Ascending aorta (tissue), 2 donors: ENCODE results near the gene PTCHD1. TPM values are rescaled to one million over a fixed set of nuclear protein-coding genes. Genes with fewer than 3 reads are reported as not detected.

ENCODE experiments used
- DNase-seq, 2 donors: peaks; one replicate each; pipeline ENCODE4 v3.0.0-alpha.2; 2019; ENCODE audit warnings: low spot score in 2 of 2
- H3K27ac ChIP-seq, 2 donors: fragments of 200-600 bp; sonication (generic); one replicate each; pipeline ENCODE4 v1.5.1; 2016 to 2017; ENCODE audit warnings: mild to moderate bottlenecking in 1 of 2
- H3K27me3 ChIP-seq: fragments of 200-600 bp; sonication (generic); one replicate; pipeline ENCODE4 v1.5.1; 2017
- H3K36me3 ChIP-seq, 2 donors: fragments of 200-600 bp; sonication (generic); one replicate each; pipeline ENCODE4 v1.5.1; 2016
- H3K4me1 ChIP-seq, 2 donors: fragments of 200-600 bp; sonication (generic); one replicate each; pipeline ENCODE4 v1.5.1; 2016 to 2017; ENCODE audit warnings: mild to moderate bottlenecking in 1 of 2
- H3K4me3 ChIP-seq, 2 donors: fragments of 200-600 bp; sonication (generic); one replicate each; pipeline ENCODE4 v1.5.1; 2016 to 2017; ENCODE audit warnings: mild to moderate bottlenecking in 1 of 2
- H3K9me3 ChIP-seq, 2 donors: fragments of 200-600 bp; sonication (generic); one replicate each; pipeline ENCODE4 v1.5.1; 2016
- intact Hi-C: fragments of 100-400 bp; cut with DNase I; formaldehyde crosslinking; loops from one replicate; pipeline ENCODE4 v1.15.1; 2023
- total RNA-seq: library from RNA; depleted of rRNA; stranded (reverse); fragments of >200 nt; gene quantifications from one replicate; pipeline ENCODE4 v1.1.0, GENCODE V29; 2016
- TF ChIP-seq, protein P1 (sequence below), 3 experiments: fragments of 200-600 bp in 2 of 3; fragments of 450-650 bp in 1 of 3; sonication (generic) in 2 of 3; IDR thresholded peaks; one replicate each; pipeline ENCODE4 v1.5.1; 2016 to 2019; ENCODE audit warnings: antibody characterized with exemption in 3 of 3, mild to moderate bottlenecking in 1 of 3, moderate library complexity in 1 of 3

Gene PTCHD1
- total RNA-seq, 1 donor from 2014 or later: 2.8 TPM

DNA sequence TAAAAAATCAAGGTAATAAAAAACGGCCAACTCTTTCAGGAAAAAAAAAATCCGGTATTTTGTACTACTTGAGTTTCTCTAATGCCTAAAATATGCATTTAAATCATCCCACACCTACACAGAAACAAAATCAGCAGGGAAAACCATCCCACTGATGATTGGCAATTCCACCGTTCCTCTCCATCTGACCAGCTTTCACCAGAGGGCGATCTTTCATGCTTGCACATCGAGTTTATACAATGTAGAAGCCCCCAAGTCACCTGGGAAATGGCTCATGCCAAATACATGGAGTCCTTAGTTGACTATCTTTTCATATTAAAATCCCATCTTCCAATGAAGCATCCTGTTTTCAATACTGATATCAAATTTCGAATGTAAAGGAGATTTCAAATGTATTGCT lies 69.2 kb downstream of the PTCHD1 start:
- no peaks in the 10 kb centered on the region for H3K27me3 ChIP-seq
- H3K4me3 ChIP-seq: no peak overlapping the region
- TF ChIP-seq, protein P1, sequence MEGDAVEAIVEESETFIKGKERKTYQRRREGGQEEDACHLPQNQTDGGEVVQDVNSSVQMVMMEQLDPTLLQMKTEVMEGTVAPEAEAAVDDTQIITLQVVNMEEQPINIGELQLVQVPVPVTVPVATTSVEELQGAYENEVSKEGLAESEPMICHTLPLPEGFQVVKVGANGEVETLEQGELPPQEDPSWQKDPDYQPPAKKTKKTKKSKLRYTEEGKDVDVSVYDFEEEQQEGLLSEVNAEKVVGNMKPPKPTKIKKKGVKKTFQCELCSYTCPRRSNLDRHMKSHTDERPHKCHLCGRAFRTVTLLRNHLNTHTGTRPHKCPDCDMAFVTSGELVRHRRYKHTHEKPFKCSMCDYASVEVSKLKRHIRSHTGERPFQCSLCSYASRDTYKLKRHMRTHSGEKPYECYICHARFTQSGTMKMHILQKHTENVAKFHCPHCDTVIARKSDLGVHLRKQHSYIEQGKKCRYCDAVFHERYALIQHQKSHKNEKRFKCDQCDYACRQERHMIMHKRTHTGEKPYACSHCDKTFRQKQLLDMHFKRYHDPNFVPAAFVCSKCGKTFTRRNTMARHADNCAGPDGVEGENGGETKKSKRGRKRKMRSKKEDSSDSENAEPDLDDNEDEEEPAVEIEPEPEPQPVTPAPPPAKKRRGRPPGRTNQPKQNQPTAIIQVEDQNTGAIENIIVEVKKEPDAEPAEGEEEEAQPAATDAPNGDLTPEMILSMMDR (IDR thresholded peaks at IDR 0.05): no peak
- H3K9me3 ChIP-seq: no peaks in the 10 kb centered on the region
- intact Hi-C loops: loop anchor here (10.0 kb wide), 1 partner anchor 151 kb away; no protein-coding TSS in a partner anchor
- no peak overlapping the region for H3K27ac ChIP-seq
- H3K36me3 ChIP-seq: no peaks in the 10 kb centered on the region
- no peak for DNase-seq
- no peaks in the 10 kb centered on the region for H3K4me1 ChIP-seq

DNA sequence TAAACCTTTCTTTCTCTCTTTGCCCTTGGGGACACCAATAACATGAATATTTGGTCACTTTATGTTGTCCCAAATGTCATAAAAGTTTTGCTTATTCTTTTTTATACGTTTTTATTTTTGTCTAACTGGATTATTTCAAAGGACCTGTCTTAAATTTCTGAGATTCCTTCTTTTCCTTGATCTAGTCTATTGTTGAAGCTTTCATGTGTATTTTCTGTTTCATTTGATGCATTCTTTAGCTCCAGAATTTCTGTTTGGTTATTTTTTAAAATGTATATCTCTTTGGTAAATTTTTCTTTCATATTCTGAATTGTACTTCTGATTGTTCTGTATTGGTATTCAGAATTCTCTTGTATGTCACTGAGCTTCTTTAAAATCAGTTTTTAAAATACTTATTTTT lies 88.3 kb downstream of the PTCHD1 start:
- no peaks in the 10 kb centered on the region for H3K27me3 ChIP-seq
- TF ChIP-seq, protein P1 (IDR thresholded peaks at IDR 0.05): no peak
- H3K27ac ChIP-seq: no peak overlapping the region
- H3K4me1 ChIP-seq: no peaks in the 10 kb centered on the region
- intact Hi-C loops: no loop called here
- peaks cover 6 to 20% of the 10 kb centered on the region in 2 donors for H3K9me3 ChIP-seq
- no peaks in the 10 kb centered on the region for H3K36me3 ChIP-seq
- DNase-seq: no peak
- H3K4me3 ChIP-seq: no peak overlapping the region

DNA sequence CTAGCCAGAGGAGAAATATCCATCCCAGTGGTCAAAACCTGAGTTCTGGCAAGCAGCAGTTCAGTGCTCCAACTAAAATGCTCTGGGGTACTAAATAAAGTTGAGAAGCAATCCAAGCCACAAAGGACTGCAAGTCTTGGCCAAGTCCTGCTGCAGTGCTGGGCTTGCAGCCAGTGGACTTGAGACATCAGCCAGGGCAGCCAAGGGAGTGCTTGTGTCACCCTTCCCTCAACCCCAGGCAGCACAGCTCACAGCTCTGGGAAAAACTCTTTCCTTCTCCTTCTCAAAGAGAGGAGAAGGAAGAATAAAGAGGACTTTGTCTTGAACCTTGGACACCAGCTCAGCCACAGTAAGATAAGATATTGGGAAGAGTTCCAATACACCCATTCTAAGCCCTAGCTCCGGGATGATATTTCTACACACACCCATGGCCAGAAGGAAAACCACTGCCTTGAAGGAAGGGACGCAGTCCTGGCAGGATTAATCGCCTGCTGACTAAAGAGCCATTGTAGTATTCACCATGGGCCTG lies 99.8 kb downstream of the PTCHD1 start:
- peak; percentile 60 to 90 for DNase-seq
- intact Hi-C loops: loop anchor here (5.0 kb wide), 1 partner anchor 68 kb away; no protein-coding TSS in a partner anchor
- H3K27ac ChIP-seq: peak overlapping the region; percentile 69 to 79
- H3K36me3 ChIP-seq: no peaks in the 10 kb centered on the region
- no peaks in the 10 kb centered on the region for H3K27me3 ChIP-seq
- TF ChIP-seq, protein P1 (IDR thresholded peaks at IDR 0.05): no peak
- H3K4me3 ChIP-seq: peak overlapping the region in 1 of 2 donors; percentile 11
- no peaks in the 10 kb centered on the region for H3K4me1 ChIP-seq
- no peaks in the 10 kb centered on the region for H3K9me3 ChIP-seq

DNA sequence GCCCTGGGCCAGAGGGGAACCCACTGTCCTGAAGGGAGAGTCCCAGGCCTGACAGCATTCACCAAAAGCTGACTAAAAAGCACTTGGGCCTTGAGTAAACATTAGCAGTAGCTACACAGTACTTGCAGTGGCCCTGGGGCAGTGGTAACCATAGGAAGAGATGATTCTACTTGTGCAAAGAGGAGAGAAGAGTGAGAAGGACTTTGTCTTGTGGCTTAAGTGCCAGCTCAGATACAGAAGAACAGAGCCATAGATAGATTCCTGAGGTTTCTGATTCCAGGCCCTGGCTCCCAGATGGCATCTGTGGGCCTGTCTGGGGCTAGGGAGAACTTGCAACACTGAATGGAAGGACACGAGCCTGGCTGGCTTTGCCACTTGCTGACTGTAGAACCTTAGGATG lies 100.5 kb downstream of the PTCHD1 start:
- no peaks in the 10 kb centered on the region for H3K9me3 ChIP-seq
- H3K36me3 ChIP-seq: no peaks in the 10 kb centered on the region
- H3K27me3 ChIP-seq: no peaks in the 10 kb centered on the region
- H3K27ac ChIP-seq: peak overlapping the region; percentile 69 to 79
- intact Hi-C loops: no loop called here
- TF ChIP-seq, protein P1 (IDR thresholded peaks at IDR 0.05): no peak
- no peak overlapping the region for H3K4me3 ChIP-seq
- no peaks in the 10 kb centered on the region for H3K4me1 ChIP-seq
- DNase-seq: no peak

DNA sequence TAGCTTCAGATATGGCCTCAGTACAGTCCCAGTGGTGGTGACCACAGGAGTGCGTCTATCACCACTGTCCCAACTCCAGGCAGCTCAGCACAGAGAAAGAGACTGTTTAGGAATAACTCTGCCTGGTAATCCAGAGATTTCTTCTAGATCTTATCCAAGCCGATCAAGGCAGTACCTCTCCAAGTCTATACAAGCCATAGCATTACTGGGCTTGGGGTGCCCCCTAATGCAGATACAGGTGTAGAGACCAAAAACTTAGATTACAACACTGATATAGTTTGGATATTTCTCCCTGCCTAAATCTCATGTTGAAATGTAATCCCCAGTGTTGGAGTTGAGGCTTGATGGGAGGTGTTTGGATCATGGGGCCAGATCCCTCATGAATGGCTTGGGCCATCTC lies 100.9 kb downstream of the PTCHD1 start:
- Histone ChIP-seq H3K27me3 (no peaks in the 10 kb centered on the region), H3K36me3 (no peaks in the 10 kb centered on the region), H3K4me1 (no peaks in the 10 kb centered on the region), H3K4me3 (no peak overlapping the region), H3K9me3 (no peaks in the 10 kb centered on the region), H3K27ac (peak overlapping the region; percentile 69 to 79)
- no peak for DNase-seq
- TF ChIP-seq, protein P1 (IDR thresholded peaks at IDR 0.05): no peak
- intact Hi-C loops: no loop called here

DNA sequence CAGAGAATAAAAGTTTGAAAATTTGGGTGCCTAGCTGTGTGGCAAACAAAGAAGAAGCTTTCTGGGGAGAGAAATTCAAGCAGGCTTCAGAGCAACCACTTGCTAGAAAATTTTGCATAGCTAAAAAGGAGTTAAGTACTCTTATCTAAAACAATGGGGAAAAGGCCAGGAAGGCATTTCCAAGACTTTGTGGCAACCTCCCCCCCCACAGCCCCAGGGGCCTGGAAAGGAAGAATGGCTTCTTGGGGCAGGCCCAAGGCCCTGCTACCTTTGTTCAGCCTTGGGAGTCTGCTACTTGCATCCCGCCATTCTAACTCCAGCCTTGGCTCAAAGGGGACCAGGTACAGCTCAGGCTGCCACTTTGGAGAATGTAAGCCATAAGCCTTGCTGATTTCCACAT lies 102.2 kb downstream of the PTCHD1 start:
- no peaks in the 10 kb centered on the region for H3K4me1 ChIP-seq
- no peaks in the 10 kb centered on the region for H3K36me3 ChIP-seq
- no peak for DNase-seq
- TF ChIP-seq, protein P1 (IDR thresholded peaks at IDR 0.05): no peak
- H3K4me3 ChIP-seq: no peak overlapping the region
- no peaks in the 10 kb centered on the region for H3K27me3 ChIP-seq
- no peak overlapping the region for H3K27ac ChIP-seq
- intact Hi-C loops: no loop called here
- no peaks in the 10 kb centered on the region for H3K9me3 ChIP-seq
